KMS-11 (cell line): Measurements from ENCODE around the gene COL8A1.

Experiments
- H2AFZ ChIP-seq: fragments of 200-600 bp; sonication (generic); 2 replicates; pipeline ENCODE4 v1.6.1; 2016; ENCODE audit warnings: antibody characterized with exemption, mixed run types, low read depth
- H3K27ac ChIP-seq: fragments of 200-600 bp; sonication (generic); 2 replicates; pipeline ENCODE4 v1.6.1; 2016; ENCODE audit warnings: mild to moderate bottlenecking, mixed run types
- H3K27me3 ChIP-seq: fragments of 200-600 bp; sonication (generic); 2 replicates; pipeline ENCODE4 v1.6.1; 2017; ENCODE audit warnings: mild to moderate bottlenecking, low read depth, mixed run types, moderate library complexity; ENCODE audit not compliant: insufficient read depth
- H3K36me3 ChIP-seq: fragments of 200-600 bp; sonication (generic); 2 replicates; pipeline ENCODE4 v1.6.1; 2017; ENCODE audit warnings: mild to moderate bottlenecking, mixed run types; ENCODE audit not compliant: insufficient read depth
- H3K4me1 ChIP-seq: fragments of 200-600 bp; sonication (generic); 2 replicates; pipeline ENCODE4 v1.6.1; 2016; ENCODE audit warnings: mild to moderate bottlenecking, low read depth, mixed run types; ENCODE audit not compliant: poor library complexity, severe bottlenecking
- H3K4me2 ChIP-seq: fragments of 200-600 bp; sonication (generic); 2 replicates; pipeline ENCODE4 v1.7.0; 2016; ENCODE audit warnings: mild to moderate bottlenecking, mixed run types
- H3K4me3 ChIP-seq: fragments of 200-600 bp; sonication (generic); IDR thresholded peaks from 2 replicates; pipeline ENCODE4 v1.6.1; 2017; ENCODE audit warnings: low read depth, low read length, mixed read lengths; ENCODE audit not compliant: insufficient read depth
- H3K79me2 ChIP-seq: fragments of 200-600 bp; sonication (generic); 2 replicates; pipeline ENCODE4 v1.6.1; 2016; ENCODE audit warnings: low read depth, mixed run types; ENCODE audit not compliant: insufficient read depth
- H3K9ac ChIP-seq: fragments of 200-600 bp; sonication (generic); 2 replicates; pipeline ENCODE4 v1.6.1; 2016; ENCODE audit warnings: mild to moderate bottlenecking, mixed run types
- H4K20me1 ChIP-seq: fragments of 200-600 bp; sonication (generic); 2 replicates; pipeline ENCODE4 v1.6.1; 2016; ENCODE audit warnings: mild to moderate bottlenecking, mixed run types; ENCODE audit not compliant: insufficient read depth
- TF ChIP-seq, protein P1 (sequence below): fragments of 200-600 bp; sonication (generic); conservative IDR thresholded peaks from 2 replicates; pipeline ENCODE4 v1.6.1; 2017; ENCODE audit warnings: low read depth, mild to moderate bottlenecking, antibody characterized with exemption, low read length, moderate library complexity, mixed read lengths

The COL8A1 gene

DNA sequence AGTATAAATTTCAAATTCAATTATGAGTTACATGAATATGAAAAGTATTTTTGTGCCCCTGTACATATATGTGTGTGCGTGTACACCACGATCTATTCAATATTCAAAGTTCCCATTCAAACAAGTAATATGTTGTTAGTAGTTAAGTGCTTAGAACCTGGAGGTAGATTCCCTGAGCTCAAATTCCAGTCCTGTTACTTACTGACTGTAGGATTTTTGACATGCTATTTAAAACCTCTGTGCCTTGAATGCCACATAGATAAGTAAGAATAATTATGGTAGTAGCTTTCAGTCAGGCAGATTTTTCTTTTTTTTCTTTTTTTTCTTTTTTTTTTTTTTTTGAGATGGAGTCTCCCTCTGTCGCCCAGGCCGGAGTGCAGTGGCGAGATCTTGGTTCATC lies 126.0 kb downstream of the COL8A1 start:
- no peak overlapping the region for H3K4me3 ChIP-seq
- no peak overlapping the region for H3K9ac ChIP-seq
- H3K4me1 ChIP-seq: no peaks in the 10 kb centered on the region
- no peaks in the 10 kb centered on the region for H3K27me3 ChIP-seq
- no peaks in the 10 kb centered on the region for H3K79me2 ChIP-seq
- H3K36me3 ChIP-seq: no peaks in the 10 kb centered on the region
- TF ChIP-seq, protein P1, sequence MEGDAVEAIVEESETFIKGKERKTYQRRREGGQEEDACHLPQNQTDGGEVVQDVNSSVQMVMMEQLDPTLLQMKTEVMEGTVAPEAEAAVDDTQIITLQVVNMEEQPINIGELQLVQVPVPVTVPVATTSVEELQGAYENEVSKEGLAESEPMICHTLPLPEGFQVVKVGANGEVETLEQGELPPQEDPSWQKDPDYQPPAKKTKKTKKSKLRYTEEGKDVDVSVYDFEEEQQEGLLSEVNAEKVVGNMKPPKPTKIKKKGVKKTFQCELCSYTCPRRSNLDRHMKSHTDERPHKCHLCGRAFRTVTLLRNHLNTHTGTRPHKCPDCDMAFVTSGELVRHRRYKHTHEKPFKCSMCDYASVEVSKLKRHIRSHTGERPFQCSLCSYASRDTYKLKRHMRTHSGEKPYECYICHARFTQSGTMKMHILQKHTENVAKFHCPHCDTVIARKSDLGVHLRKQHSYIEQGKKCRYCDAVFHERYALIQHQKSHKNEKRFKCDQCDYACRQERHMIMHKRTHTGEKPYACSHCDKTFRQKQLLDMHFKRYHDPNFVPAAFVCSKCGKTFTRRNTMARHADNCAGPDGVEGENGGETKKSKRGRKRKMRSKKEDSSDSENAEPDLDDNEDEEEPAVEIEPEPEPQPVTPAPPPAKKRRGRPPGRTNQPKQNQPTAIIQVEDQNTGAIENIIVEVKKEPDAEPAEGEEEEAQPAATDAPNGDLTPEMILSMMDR: no peak
- no peak overlapping the region for H2AFZ ChIP-seq
- H4K20me1 ChIP-seq: no peaks in the 10 kb centered on the region
- no peak overlapping the region for H3K4me2 ChIP-seq
- no peak overlapping the region for H3K27ac ChIP-seq

DNA sequence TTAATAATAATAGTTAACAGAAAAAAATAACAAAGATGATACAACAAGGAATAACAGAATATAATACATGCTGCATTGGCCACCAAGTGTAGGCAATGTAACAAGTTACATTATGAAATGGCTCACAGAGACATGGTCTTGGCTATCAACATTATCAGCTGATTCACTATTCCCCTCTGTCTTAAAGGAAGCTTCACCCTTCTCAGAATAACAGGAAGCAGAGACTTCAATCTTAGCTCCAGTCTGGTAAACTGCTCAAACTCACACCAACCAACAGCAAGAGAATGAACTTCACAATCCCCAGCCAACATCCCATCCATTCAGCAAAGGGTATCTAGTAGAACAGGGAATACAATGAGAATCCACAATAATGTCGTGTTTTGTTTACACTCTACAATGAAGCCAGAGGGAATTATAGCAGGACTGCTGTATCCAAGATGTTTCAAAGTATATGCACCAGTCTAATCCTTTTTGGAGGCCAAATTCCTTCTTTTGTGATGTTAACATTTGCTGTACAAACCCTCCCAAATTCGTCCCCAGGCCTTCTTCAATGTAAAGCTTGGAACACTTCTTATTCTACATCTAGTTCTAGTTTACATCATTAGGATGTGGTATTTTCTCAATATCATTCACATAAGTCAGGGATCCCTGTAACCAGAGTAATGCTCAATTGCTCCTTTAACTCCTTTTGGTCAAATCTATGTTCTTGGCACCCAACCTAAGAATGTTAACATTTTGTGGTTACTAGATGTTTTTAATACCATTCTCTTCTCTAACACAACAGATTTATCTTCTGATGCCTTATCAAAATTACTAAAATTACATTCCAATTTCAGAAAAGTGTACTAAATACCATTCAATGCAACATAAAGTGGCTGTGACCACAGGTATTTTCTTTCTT lies 126.9 kb downstream of the COL8A1 start:
- no peak overlapping the region for H3K4me2 ChIP-seq
- H3K27ac ChIP-seq: no peak overlapping the region
- H3K9ac ChIP-seq: no peak overlapping the region
- H3K4me3 ChIP-seq: no peak overlapping the region
- no peaks in the 10 kb centered on the region for H3K79me2 ChIP-seq
- H3K36me3 ChIP-seq: no peaks in the 10 kb centered on the region
- TF ChIP-seq, protein P1: no peak
- H3K27me3 ChIP-seq: no peaks in the 10 kb centered on the region
- H3K4me1 ChIP-seq: no peaks in the 10 kb centered on the region
- no peak overlapping the region for H2AFZ ChIP-seq
- H4K20me1 ChIP-seq: no peaks in the 10 kb centered on the region

DNA sequence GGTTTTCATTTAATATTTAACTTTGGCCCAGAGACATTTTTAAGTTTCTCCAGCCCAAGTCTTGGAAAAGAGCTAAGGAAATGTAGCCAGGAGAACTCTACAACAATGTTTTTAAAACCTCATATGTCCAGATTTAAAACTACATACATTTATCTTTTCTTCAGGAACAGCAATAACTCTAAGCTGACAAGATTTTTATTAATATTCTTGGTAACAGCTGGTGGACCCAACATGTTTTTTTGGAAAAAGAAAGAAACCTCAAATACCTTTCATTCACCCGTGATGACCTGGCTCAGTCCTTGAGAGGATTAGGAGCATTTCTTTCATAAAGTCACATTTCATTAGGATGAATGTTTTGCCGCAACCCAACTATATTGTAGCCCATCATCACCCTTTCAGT lies 128.9 kb downstream of the COL8A1 start:
- H3K9ac ChIP-seq: no peak overlapping the region
- no peak overlapping the region for H2AFZ ChIP-seq
- no peaks in the 10 kb centered on the region for H3K36me3 ChIP-seq
- no peaks in the 10 kb centered on the region for H4K20me1 ChIP-seq
- H3K4me1 ChIP-seq: no peaks in the 10 kb centered on the region
- TF ChIP-seq, protein P1: no peak
- no peaks in the 10 kb centered on the region for H3K79me2 ChIP-seq
- H3K27me3 ChIP-seq: no peaks in the 10 kb centered on the region
- H3K4me2 ChIP-seq: no peak overlapping the region
- H3K4me3 ChIP-seq: no peak overlapping the region
- H3K27ac ChIP-seq: no peak overlapping the region

DNA sequence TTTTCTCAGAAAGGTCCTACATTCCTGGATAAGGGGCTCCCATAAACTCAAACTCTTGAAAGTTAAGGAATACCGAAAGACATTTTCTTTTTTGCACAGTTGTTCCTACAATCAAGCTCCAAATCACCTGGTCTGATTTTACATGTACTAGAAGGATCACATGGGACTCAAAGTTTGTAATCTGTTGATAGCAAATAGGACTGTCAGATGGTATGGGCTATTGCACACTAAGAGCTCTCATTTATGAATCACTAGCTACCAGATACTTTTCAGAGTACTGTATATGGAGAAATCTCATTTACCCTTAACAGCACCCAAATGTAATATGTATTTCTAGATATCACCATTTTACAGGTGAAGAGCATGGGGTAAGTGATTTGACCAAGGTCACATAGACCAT lies 129.7 kb downstream of the COL8A1 start:
- Histone ChIP-seq H2AFZ (no peak overlapping the region), H3K4me1 (no peaks in the 10 kb centered on the region), H3K4me3 (no peak overlapping the region), H3K4me2 (no peak overlapping the region), H3K27ac (no peak overlapping the region), H3K9ac (no peak overlapping the region), H3K79me2 (no peaks in the 10 kb centered on the region), H3K36me3 (no peaks in the 10 kb centered on the region), H4K20me1 (no peaks in the 10 kb centered on the region), H3K27me3 (no peaks in the 10 kb centered on the region)
- TF ChIP-seq, protein P1: no peak
